GM21619 (cell line): ENCODE results near the gene LPIN3.
A peak's percentile ranks its signal among the peaks of the same experiment; 100 is the strongest.

Experiments
- ATAC-seq: cut with Tn5 transposase; IDR thresholded peaks from one replicate; pipeline ENCODE4 v1.9.1; 2021; ENCODE audit not compliant: unreplicated experiment

The LPIN3 gene

DNA sequence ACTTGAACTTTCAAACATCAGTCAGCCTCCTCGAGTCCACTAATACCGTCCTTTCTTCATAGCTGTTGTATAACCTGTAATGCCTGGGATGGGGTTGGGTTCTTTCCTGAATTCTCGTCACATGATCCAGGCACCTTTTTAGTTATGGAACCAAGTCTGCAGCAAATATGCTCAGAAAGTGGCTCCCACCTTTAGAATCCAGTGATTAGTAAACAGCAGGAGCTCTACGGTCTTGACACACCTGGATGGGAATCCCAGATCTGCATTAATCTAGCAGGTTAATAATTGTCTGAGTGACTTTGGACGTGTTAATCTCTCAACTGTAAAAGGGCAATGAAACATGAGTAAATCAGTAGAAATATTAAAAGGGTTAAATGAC lies 22.4 kb upstream of the LPIN3 start:
- no peak for ATAC-seq

DNA sequence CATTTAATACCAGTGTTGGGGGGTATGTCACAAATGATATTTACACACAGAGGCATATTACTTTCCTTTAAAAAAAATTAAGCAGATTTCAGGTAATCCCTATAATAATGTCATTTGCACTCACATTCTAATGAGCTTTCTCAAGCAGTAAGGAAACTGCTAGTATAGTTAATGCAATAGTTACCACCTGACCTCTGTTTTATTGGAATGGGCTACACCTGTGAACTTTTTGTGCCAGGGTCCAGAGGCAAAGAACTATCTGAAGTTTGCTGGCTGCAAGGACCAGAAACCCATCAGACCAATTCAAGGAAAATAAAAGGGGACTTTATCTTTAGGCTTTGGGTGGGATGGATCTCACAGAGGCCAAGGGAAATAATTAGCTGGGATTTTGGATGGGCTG lies 20.2 kb upstream of the LPIN3 start:
- no peak for ATAC-seq

DNA sequence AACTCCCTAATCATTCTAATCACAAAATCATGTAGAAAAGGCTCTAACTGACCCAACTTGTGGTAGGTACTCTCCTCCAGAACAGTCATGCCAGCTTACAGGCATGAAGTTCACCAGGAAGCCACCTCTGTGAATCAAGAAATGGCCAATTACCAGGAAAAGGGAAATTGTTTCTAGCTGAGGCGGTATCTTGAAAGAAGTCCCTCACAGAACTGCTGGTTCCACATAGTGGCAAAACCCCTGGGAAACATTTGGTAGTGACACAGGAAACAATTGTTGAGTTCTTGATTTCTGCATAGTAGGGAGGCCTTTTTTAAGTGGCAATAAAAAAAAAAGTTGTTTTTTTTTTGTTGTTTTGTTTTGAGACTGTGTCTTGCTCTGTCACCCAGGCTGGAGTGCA lies 19.6 kb upstream of the LPIN3 start:
- ATAC-seq: no peak

DNA sequence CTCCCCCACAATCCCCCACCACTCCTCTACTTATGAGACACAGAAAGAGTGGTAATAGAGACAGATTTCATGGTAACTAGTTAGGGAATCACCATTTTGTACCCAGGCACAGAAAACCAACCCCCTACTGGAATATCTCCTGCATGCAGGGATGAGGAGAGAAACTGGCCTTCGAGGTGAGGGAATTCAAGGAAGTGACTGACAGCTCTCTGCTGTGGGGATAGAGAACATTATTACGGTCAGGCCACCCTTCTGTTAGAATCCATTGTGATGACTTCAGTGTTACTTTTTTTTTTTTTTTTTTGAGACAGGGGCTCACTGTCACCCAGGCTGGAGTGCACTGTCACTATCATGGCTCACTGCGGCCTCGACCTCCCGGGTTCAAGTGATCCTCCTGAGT lies 13.4 kb upstream of the LPIN3 start:
- no peak for ATAC-seq

DNA sequence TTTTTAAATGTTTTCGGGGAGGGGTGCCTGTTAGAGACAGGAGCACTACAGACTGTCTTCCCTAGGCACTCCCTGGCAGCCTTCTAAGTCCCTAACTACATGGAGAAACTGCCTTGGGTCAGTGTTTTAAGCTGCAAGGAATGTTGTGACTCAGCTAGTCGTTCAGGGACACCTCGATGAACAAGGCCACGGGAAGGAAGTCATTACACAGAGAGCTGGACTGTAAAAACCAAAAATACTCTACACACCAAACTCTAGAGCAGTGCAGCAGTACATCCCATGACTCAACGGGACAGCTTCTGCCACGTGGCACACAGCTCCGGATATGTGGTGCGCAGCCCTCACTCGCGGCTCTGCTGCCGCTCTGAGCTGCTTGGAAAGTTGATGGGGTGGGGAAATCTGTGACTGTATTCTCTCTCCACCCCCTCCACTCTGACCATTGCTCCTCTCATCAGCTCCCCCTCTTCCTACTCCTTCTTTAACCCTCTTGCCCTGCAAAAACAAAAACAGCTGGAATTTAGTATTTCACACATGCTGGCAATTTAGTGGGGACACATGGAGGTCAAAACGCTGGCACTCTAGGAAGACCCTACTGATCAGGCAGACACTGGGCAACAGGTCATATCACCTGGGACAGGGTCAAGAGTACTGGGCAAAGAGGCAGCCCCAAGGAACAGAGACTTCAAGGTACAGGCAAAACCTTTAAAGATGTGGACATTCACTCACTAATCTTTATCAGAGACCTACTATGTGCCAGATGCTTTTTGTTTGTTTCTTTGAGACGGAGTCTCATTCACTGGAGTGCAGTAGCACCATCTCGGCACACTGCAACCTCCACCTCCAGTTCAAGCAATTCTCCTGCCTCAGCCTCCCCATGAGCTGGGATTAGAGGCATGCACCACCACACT lies 10.9 kb upstream of the LPIN3 start:
- ATAC-seq: peak; percentile 87

DNA sequence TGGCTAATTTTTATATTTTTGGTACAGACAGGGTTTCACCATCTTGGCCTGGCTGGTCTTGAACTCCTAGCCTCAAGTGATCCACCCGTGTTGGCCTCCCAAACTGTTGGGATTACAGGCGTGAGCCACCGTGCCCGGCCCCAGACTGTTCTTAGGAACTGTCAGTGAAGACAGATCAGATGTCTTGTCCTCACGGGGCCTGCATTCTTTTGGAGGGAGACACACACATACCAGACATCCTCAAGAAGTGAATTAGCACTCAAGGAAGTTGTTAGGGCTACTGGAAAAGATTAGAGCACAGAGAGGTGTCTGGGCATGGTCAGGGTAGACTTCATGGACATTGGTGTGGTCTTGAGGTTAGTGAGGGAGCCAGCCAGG lies 10.3 kb upstream of the LPIN3 start:
- ATAC-seq: no peak

DNA sequence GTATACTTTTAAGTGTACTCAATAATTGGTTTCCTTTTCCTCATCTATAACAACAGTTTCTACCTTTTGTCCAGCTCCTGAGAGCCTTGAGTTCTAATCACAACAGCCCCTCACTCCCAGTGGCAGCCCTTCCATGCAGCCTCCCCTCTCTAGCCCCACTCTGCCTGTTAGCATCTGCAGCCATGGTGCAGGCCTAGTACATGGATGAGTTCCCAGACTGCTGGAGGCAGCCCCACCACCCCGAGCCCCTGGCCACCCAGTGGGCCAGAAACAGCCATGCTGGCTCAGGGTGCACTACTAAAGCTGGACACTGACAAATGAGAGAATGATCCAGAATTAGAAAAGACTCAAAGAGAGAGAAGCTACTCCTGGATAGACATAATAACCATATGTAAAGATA lies 9.7 kb upstream of the LPIN3 start:
- no peak for ATAC-seq

DNA sequence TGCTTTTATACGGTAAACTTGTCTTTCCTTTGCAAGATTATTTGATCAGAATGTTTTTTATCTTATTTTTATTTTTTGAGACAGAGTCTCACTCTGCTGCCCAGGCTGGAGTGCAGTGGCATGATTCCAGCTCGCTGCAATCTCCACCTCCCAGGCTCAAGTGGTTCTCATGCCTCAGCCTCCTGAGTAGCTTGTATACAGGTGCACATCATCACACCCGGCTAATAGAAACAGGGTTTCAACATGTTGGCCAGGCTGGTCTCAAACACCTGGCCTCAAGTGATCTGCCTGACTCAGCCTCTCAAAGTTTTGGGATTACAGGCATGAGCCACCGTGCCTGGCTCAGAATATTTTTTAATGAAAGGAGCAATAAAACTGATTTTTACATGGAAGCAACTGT lies 8.9 kb upstream of the LPIN3 start:
- ATAC-seq: no peak

DNA sequence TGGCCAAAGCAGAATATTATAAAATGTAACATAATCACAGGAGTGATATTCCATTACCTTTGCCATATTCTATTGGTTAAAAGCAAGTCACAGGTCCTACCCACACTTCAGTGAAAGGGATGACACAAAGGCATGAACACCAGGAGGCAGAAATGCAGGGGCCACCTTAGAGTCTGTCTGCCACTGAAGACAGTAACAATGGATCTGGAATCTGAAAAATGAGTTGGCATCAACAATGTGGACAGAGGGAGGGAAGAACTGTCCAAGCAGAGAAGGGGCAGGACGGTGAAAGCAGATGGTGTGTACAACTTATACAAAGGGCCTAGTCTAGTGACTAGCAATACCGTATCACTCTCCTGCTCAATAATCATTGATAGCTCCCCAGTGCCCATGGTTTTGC lies 6.6 kb upstream of the LPIN3 start:
- no peak for ATAC-seq

DNA sequence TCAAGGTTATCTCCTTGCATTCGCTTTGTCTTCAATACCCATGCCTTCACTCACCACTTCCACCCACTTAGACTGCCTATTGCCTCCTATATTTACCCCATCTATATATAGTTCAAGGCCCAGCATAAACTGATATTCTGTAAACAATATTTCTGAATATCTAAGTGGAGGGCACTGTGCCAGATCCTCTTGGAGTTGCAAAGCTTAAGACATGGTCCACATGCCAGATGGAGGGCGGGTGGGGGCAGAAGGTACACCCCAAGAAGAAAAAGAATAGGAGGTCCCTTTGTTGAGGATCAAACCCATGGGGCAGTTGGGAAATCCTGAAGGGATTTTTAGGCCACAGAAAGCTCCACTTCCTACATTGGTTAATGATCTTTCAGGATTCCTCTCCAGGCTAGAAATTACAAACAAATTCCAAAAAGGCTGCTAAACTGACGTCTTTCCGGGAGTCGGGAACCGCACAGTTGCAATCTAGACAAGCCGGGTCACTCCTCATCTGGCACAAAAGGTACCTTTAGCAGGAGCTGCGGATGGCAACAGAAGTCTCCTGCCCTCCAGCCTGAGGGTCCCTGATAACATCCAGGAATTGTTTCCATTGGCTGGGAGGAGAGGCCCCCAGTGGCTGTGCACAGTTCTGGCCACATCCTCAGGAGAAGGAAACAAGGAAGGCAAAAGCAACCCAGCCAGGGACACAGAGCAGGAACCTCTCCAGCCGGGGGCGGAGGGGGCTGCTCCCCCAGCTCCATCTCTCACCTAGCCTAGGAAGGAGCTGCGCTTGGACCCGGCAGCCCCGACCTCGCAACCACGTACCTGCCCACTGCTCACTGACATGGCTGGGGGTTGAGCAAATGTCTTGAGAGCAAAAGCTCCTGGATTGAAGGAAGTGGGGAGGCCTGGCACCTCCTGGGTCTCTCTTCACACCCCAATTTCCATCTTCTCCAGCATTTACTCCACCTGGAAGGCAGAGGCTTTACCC lies 5.9 kb upstream of the LPIN3 start:
- no peak for ATAC-seq

DNA sequence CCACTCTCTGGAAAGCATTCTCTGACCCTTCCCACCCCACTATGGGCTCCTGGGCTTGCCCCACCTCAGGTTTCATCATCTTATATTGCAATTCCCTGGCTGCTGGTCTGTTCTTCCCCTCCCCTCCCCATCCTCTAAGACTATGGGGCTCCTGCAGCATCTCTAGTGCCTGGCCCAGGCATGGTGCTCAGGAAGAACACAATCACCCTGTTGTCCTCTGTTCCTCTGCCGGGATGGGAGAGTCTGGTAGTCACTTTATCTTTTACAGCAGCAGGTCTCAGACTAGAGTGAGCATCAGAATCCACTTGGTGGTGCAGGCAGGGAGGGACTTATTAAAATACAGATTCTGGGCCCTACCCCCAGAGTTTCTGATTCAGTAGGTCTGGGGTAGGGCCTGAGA lies 5.0 kb upstream of the LPIN3 start:
- no peak for ATAC-seq

DNA sequence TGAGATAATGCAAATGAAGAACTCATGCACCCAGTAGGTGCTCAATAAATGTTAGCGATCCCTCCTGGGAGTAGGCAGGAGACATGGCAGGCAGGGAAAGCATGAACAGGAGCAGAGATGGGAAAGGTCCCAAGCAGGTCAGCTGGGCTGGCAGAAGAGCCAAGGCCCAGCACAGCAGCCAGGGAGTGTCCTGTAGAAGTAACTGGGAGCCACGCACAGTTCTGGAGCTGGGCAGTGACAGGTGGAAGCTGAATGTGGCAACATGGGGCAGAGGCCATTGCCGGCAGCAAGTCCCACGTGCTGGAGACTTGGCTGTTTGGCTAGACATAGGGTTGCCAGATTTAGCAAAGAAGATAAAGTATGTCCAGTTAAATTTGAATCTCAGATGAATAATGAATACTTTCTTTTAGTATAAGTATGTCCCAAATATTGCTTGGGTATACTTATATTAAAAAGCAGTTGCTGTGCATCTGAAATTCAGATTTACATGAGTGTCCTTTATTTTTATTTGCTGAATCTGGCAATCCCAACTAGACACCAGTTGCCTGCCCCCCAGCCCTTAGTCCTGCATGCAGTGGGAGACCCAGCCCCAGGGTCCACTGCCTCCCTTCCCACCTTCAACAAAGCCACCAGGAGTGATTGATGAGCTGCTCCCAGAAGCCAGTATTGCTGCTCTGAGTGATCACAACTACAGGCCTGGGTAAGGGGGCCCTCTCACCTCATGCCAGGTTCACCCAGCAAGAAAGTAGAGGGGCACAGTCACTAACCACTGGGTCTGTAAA lies 3.7 kb upstream of the LPIN3 start:
- ATAC-seq: no peak

DNA sequence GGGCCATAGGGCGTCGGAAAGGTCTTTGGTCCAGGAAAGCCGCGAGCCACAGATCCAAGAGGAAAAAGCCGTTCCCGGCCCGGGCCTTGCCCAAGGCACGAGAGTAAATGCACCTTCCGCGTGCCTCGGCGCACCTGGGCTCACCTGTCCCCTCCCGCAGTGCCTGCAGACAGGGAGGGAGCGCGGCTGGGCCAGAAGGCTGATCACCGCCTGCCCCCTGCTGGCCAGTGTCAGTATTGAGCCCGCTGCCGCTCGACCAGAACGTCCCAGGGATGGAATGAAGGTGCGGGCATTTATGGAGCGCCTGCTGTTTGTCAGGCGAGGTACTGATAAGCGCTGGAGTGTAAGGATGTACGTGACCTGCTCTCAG lies 679 bp upstream of the LPIN3 start:
- no peak for ATAC-seq

DNA sequence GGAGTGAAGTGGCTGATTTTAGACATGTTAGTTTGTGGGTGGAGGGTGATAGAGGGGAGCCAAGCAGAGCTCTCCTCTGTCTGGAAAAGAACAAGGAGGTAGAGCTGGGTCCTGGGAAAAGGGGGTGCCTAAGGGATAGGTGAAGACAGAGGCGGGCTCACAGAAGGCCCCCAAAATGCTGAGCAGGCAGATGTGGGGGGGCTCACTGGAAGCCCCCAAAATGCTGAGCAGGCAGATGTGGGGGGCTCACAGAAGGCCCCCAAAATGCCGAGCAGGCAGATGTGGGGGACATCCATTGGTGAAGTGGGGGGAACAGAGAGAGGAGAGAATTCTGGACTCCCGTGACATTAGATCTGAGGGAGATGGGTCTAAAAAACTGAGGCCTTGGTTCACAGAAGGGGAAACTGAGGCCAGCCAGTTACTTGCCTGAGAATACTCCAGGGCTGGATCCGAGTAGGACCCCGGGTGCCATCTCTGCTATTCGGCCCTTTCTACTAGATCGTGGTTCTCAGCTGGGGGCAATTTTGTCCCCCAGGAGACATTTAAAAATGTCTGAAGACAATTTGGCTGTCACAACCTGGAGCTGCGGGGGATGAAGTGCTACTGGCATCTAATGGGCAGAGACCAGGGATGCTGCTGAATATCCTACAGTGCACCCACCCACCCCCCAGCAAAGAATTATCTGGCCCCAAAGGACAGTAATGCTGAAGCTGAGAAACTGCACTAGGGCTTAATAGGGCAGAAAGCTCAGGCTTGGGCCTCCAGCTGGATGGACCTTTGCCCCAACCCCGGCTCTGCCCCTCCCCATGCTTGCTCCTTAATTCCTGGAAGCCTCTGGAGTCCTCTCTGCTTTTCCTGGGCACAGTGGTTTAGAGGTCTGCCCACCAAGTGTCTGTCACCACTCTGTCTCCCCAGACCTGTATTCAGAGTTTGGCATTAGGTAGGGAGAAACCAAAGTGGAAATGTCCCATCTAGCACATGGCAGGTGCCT lies 2.1 kb downstream of the LPIN3 start:
- ATAC-seq: no peak

DNA sequence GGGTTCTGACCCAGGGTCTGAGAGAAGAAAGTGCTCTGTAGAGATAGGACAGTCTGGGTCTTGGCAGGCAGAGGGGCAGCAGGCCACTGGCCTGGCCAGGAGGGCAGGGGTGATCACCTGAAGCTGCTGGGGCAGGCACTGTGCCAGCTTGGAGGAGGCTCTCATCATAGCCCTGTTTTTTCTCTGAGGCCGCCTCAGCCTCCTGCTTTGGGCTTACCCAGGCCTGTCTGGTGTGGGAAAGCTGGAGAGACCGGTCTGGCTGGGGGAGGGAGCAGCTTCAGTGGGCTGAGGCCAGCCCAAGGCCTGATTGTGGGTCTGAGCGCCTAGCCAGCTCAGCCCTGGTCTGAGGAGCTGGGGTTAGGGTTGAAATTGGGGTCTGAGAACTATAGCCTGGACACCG lies 3.9 kb downstream of the LPIN3 start:
- ATAC-seq: no peak

DNA sequence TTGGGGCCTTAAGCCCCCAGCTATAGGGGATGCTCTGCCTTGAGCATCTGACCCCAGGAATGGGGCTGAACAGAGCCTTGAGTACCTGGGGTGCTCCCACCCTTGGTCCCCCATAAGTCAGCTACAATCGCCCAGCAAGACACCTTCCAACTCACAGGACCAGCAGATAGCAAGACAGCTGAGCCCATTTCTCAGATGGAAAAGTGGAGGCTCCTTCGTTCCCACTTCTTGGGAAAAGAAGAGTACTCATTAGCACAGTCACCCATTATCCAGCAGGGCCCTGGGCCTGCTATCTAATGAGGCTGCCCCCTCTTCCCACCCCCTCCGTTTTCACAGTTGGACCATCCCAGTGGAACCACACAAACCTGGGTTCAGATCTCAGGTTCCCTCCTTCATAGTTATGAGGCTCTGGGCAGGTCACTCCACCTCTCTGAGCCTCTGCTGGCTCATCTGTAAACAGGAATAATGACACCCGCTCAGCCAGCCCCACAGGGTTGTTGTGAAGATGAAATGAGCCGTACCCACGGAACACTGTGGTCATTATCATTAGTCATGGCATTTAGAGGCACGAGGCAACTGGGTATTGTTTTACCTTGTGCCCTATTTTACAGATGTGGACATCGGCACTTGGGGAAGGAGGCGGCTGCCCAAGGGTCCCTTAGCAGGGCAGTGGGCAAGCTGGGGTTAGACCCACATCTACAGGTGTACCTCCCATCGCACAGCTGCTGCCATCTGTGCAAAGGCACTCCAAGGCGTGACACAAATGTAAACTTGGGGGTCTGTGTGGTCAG lies 4.5 kb downstream of the LPIN3 start:
- ATAC-seq: no peak

DNA sequence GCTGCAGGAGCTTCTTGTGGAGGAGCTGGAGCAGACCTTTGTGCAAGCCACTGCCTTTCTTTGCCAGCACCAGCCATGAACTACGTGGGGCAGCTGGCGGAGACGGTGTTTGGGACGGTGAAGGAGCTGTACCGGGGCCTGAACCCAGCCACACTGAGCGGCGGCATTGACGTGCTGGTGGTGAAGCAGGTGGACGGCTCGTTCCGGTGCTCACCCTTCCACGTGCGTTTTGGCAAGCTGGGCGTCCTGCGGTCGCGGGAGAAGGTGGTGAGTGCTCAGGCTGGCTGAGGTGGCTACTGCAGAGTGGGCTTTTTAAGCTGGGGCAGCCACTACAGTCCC lies 5.1 kb downstream of the LPIN3 start:
- ATAC-seq: no peak

DNA sequence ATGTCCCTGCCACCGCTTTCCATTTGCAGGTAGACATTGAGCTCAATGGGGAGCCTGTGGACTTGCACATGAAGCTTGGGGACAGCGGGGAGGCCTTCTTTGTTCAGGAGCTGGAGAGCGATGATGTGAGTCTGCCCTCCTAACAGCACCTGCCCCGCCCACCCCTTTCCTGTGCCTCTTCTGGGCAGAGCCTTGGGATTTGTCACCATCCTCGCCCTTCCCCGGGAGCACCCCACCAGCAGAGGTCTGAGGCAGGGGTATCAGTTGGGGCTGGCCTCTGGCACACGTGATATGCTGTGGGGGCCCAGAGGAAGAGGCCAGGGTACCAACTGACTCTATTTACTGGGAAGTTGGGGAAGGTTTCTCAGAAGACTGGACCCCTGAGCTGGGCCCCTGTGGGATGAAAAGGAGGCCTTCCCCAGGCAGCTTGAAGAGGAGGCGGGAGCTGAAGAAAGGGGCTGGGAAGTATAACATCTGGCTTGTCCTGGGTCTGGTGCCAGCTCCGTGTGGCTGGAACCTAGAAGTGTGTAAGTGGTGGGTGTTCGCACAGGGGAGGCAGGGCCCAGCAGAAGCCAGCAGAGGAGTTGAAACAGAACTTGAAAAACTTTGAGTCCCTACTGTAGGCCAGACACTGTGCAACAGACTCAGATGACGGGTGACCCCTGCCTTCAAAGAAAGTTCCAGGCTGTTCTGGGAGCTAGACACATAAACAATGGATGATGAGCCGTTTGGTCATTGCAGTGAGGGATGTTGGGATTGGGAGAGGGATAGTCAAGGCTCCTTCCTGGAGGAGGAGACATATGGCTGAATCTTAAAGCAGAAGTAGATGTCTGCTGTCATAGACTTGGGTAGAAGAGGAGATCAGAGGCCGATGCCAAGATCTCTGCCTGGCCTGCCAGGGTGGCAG lies 7.2 kb downstream of the LPIN3 start:
- no peak for ATAC-seq
